Cardiac fibroblast (primary cell): Measurements from ENCODE around the gene AKNA.

Source experiments
- DNase-seq, 2 donors: peaks; one replicate each; pipeline versions ENCODE4 v3.0.0 to v3.0.0-alpha.2; 2010; ENCODE audit warnings: low read depth in 2 of 2
- H3K4me3 ChIP-seq, 2 donors: replicated peaks in 1 of 2; 1 replicate in 1 of 2; 2 replicates in 1 of 2; pipeline ENCODE4 v1.5.1; 2011; ENCODE audit warnings: low read depth in 2 of 2, low read length in 2 of 2, mild to moderate bottlenecking in 2 of 2, moderate library complexity in 1 of 2
- CTCF ChIP-seq: IDR thresholded peaks from one replicate; pipeline ENCODE4 v1.5.1; 2011; ENCODE audit warnings: low read depth, mild to moderate bottlenecking, low read length, inconsistent platforms

AKNA gene

GRCh38 chr9:114411452-114411851, 23.7 kb upstream of the AKNA start:
- TF ChIP-seq CTCF = no peak
- DNase-seq = no peak

GRCh38 chr9:114410910-114411309, 23.1 kb upstream of the AKNA start:
- no peak for DNase-seq
- no peak overlapping the region for H3K4me3 ChIP-seq
- no peak for TF ChIP-seq CTCF

More at GRCh38 chr9:114411452-114411851, 23.7 kb upstream of the AKNA start:
- no peak overlapping the region for H3K4me3 ChIP-seq

GRCh38 chr9:114409842-114410241, 22.1 kb upstream of the AKNA start:
- no peak for TF ChIP-seq CTCF
- no peak for DNase-seq
- no peak overlapping the region for H3K4me3 ChIP-seq

DNA sequence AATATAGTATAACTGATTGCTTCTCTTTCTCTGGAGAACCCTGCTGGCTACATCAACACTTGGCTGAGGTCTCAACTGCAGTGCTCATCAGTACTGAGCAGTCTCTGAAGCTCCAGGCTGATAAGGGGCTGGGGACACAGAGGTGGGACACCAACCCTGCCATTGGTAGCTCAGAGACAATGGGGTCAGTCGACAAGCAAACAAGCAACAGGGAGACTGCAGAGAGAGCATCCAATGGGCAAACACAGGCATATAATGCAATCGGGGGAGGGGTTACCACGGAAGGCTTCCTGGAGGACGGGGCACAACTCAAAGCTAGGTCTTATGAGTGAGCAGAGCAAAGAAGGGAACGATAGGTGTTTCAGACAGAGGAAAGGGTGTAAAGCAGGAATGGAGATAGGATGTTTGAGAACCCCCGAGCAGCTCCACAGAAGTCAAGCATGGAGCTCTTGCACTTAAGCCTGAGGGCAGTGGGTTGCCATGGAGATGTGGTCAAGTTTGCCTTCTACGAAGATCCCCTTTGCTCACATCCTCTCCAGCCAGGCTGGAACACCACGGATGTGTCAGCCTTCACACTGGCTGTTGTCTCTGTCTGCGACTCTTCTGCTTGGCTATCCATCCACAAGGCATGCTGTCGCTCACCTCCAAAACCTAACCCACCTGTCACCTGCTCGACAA, 21.5 kb upstream of the AKNA start:
- no peak for TF ChIP-seq CTCF

GRCh38 chr9:114408645-114409044, 20.9 kb upstream of the AKNA start:
- no peak for TF ChIP-seq CTCF
- H3K4me3 ChIP-seq = no peak overlapping the region

More for the DNA sequence above, 21.5 kb upstream of the AKNA start:
- no peak overlapping the region for H3K4me3 ChIP-seq
- peak in 1 of 2 donors; percentile 36 for DNase-seq

GRCh38 chr9:114407889-114408288, 20.1 kb upstream of the AKNA start:
- no peak for DNase-seq
- no peak overlapping the region for H3K4me3 ChIP-seq
- no peak for TF ChIP-seq CTCF

More at GRCh38 chr9:114408645-114409044, 20.9 kb upstream of the AKNA start:
- no peak for DNase-seq

- no peak overlapping the region for H3K4me3 ChIP-seq
- DNase-seq = no peak
- TF ChIP-seq CTCF = no peak
These were observed 18.7 kb upstream of the AKNA start for GRCh38 chr9:114406441-114406840.
